Measurements from ENCODE around the gene BMP6.

DNA sequence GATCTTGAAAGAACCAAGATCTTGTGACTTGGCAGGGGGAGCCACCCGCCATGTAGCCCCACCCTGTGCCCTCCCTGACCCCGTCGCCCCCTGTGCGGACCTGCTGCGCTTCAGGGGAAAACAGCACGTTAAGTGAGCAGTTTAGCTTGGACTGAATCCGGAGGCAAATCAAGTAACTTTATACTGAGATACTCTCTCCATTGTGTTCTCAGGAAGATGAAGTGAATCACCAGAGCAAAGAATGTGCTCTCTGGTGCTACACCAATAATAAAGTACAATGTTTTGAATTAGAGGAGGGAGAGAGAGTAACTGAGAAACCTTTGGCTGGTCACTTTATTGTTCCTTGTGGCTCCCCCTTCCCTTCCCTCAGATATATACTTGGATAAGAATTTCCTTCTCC is 101.2 kb downstream of the BMP6 start:
- TF ChIP-seq POLR2A (IDR thresholded peaks at IDR 0.05; ENCODE audit: low read depth, low read length) (no peak), EZH2 (IDR thresholded peaks at IDR 0.05; ENCODE audit: borderline replicate concordance, low read depth, low read length, severe bottlenecking) (no peak), MYC (IDR thresholded peaks at IDR 0.05; ENCODE audit: low read depth, low read length) (no peak), JUN (IDR thresholded peaks at IDR 0.05; ENCODE audit: borderline replicate concordance, insufficient read depth, insufficient read length, low read depth) (peak; percentile 79), POLR2AphosphoS5 (IDR thresholded peaks at IDR 0.05; ENCODE audit: insufficient read depth, low read depth, low read length) (peak; percentile 32), GATA2 (IDR thresholded peaks at IDR 0.05; ENCODE audit: insufficient read depth, insufficient read length, low read depth, low read length) (peak; percentile 88)
- TF ChIP-seq, protein P1, sequence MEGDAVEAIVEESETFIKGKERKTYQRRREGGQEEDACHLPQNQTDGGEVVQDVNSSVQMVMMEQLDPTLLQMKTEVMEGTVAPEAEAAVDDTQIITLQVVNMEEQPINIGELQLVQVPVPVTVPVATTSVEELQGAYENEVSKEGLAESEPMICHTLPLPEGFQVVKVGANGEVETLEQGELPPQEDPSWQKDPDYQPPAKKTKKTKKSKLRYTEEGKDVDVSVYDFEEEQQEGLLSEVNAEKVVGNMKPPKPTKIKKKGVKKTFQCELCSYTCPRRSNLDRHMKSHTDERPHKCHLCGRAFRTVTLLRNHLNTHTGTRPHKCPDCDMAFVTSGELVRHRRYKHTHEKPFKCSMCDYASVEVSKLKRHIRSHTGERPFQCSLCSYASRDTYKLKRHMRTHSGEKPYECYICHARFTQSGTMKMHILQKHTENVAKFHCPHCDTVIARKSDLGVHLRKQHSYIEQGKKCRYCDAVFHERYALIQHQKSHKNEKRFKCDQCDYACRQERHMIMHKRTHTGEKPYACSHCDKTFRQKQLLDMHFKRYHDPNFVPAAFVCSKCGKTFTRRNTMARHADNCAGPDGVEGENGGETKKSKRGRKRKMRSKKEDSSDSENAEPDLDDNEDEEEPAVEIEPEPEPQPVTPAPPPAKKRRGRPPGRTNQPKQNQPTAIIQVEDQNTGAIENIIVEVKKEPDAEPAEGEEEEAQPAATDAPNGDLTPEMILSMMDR (IDR thresholded peaks at IDR 0.05; ENCODE audit: extremely low read depth in 1 of 2, insufficient read depth in 1 of 2, low read depth in 1 of 2, low read length in 2 of 2): no peak
- TF ChIP-seq, protein P2, sequence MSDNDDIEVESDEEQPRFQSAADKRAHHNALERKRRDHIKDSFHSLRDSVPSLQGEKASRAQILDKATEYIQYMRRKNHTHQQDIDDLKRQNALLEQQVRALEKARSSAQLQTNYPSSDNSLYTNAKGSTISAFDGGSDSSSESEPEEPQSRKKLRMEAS (IDR thresholded peaks at IDR 0.05; ENCODE audit: insufficient read depth, insufficient read length): no peak

All from endothelial cell of umbilical vein (primary cell).